ENCODE data around the gene NSL1.
"Not testable (repeated sequence)": the region's sequence is repeated elsewhere in the genome, so short reads cannot be mapped to it uniquely, and the experiment has no call there.

NSL1 gene, protein sequence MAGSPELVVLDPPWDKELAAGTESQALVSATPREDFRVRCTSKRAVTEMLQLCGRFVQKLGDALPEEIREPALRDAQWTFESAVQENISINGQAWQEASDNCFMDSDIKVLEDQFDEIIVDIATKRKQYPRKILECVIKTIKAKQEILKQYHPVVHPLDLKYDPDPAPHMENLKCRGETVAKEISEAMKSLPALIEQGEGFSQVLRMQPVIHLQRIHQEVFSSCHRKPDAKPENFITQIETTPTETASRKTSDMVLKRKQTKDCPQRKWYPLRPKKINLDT

DNA sequence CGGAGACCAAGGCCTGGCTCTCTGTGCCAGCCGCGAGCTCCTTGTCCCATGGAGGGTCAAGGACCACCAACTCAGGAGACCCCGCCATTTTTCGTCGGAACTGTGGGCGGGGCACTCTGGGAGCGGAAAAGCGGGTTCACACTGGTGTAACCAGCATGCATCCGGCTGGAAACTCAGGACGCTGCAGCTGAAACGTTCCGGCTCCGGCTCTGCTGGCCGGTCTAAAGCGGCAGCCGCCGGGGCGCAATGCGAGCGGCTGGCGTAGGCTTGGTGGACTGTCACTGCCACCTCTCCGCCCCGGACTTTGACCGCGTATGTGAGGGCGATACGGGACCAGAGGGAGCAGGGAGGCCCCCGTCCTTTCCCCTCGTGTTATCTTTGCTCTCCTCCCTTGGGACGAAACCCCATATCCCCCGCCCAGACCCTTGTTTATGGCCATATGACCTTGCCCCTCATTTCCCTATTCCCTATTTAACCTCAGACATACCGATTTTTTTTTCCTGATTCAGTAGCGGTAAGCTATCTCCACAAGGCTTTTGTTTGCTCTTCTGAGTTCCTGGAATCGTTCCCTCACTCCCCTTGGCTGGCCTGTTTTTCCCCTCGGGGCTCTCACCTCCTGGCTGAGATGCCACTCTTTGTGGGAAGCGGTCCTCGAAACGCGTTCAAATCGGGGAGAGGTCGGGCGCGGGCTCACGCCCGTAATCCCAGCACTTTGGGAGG, at the start of gene NSL1, which contains the start of gene TATDN3:
NSL1 (minus strand) TSS at position 102 of the 720 bp plus-strand sequence; CDS start at position 88, 14 bp downstream.
TATDN3 (plus strand) TSS at position 219 of the 720 bp plus-strand sequence; CDS start at position 247, 28 bp downstream.
- DNase-seq (ENCODE audit: low spot score), result peak; percentile 81

DNA sequence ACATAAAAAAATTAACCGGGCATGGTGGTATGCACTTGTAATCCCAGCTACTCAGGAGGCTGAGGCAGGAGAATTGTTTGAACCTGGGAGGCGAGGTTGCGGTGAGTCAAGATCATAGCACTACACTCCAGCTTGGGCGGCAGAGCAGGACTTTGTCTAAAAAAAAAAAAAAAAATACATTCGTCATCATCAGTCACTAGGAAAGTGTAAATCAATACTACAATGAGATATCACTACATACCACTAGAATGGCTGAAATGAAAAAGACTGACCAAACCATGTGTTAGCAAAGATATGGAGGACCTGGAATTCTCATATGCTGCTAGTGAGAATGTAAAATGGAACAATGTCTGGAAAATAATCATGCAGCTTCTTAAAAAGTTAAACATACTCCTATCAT, 46.6 kb upstream of the NSL1 start:
- DNase-seq (ENCODE audit: low spot score), result no peak

DNA sequence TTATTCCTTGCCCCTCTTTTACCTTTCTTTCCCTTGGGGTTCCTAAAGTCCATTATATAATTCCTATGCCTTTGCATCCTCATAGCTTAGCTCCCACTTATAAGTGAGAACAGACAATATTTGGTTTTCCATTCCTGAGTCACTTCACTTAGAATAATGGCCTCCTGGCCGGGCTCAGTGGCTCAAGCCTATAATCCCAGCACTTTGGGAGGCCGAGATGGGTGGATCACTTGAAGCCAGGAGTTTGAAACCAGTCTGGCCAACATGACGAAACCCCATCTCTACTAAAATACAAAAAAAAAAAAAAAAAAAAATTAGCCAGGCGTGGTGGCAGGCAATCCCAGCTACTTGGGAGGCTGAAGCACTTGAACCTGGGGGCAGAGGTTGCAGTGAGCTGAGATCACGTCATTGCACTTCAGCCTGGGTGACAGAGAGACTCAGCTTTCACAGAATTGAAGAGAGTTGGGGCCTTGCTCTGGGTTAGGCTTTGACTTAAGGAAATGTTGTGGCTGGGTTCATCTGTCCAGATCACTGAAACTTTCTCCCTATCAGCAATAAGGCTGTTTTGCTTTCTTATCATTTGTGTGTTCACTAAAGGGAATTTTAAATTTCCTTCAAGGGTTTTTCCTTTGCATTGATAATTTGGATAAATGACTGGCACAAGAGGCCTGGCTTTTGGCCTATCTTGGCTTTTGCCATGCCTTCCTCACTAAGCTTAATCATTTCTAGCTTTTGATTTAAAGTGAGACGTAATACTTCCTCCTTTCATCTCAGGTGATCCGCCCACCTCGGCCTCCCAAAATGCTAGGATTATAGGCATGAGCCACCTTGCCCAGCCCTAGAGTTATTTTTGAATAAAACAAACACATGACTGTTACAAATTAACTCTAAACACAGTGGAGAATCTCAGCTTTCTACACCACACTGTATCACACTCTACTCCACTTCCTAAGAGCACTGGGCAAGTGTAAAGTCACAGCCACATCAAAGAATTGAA, 41.9 kb upstream of the NSL1 start:
- DNase-seq (ENCODE audit: low spot score), result not testable (repeated sequence)

DNA sequence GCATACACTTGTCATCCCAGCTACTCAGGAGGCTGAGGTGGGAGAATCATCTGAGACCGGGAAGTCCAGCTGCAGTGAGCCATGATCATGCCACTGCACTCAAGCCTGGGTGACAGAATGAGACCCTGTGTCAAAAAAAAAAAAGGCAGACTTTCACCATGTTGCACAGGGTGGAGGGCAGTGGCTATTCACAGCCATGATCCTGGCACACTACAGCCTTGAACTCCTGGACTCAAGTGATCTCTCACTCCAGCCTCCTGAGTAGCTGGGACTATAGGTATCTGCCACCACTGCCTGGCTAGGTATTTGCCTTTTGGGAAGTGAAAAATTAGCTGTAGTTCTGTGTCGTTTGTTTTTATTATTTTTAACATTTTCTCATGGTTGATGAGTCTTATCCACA, 36.8 kb upstream of the NSL1 start:
- no peak for DNase-seq (ENCODE audit: low spot score)

DNA sequence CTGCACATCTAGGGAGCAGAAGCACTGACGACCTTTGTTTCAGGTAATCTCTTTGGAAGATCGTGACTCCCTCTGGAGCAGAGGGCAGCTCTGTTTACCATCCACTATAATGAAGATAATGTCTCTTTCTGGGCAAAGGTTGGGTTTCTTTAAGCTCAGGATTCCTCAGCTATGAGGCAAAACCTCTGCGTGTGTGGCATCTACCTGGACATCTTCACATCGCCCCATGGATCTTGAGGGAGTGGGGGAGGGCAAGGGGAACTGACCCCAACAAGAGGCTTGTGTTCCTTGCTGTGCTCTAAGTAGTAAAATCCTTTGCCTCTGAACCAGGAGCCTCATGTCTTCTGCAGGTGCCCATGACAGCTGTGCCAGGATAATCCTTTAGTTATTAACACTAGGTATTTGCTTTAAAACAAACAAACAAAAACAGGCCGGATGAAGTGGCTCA, 36.3 kb upstream of the NSL1 start:
- DNase-seq (ENCODE audit: low spot score), result no peak

DNA sequence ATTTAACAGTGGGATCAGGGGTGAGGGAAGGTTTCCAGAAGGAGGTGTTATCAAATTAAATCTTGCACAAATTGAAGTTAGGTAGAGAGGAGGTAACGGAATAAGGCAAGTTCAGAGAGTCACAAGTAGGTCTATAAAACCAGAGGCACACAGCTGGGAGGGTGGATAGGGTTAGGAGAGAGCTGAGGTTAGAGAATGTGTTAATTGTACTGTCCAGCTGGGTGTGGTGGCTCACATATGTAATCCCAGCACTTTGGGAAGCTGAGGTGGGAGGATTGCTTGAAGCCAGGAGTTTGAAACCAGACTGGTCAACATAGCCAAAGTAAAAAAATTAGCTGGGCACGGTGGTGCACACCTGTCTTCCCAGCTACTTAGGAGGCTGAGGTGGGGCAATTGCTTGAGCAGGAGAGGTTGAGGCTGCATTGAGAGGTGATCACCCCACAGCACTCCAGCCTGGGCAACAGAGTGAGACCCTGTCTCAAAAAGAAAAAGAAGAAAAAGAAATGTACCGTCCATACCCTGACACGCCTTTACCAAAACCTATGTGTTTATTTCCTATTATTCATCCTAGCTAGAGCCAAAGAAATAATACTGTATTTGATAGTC, 35.7 kb upstream of the NSL1 start:
- DNase-seq (ENCODE audit: low spot score), result no peak

DNA sequence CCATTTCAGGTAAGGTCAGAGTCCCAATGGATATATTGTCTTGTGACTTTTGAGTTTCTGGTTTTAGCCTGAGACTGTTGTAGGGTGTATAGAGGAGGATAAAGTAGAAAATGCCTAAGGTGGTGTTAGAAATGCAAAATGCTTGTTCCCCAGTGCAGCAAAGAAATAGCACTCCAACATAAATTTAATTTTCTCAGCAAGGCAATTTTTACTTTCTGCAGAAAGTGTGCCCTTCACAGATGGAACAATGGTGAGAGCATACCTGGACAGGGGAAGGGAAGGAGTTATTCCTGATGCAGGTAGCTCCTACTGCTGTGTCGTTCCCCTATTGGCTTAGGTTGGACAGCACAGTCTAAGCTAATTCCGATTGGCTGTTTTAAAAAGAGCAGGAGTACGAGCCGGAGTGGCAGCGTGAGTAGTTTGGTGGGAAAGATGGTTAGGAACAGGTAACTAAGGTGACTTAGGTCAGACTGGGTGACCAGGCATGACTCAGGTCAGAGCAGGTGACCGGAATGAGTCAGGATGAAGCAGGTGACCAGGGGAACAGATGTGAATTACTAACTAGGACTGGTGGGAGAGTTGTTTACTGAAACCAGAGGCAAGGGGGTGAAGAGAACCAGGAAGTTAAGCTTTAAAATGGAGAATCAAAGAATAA, 34.3 kb upstream of the NSL1 start:
- no peak for DNase-seq (ENCODE audit: low spot score)

DNA sequence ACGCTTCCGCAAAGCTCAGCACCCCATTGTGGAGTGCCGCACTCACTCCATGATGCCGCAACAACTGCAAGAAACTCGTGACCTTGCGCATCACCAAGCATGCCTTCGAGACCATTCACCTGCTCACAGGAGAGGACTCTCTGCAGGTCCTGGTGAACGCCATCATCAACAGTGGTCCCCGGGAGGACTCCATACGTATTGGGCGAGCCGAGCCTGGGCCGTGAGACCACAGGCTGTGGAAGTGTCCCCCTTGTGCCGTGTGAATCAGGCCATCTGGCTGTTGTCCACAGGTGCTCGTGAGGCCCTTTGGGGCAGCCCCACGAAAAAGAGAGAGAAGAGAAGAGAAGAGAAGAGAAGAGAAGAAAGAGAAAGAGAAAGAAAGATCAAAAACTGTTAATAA, 32.6 kb upstream of the NSL1 start:
- DNase-seq (ENCODE audit: low spot score), result no peak

DNA sequence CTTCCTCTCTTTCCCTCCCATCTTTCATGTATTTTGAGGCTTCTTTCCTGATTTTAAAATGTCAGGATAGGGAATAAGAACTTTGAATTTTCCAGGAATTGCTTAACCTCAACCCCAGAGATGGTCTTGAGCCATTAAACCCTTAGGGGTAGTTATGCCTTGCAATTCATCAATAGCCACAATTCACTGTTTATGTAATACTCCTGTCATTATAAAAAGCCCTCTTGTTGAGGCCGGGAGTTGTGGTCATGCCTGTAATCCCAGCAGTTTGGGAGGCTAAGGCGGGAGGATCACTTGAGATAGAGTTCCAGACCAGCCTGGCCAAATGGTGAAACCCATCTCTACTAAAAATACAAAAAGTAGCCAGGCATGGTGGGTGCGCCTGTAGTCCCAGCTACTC, 31.4 kb upstream of the NSL1 start:
- no peak for DNase-seq (ENCODE audit: low spot score)

DNA sequence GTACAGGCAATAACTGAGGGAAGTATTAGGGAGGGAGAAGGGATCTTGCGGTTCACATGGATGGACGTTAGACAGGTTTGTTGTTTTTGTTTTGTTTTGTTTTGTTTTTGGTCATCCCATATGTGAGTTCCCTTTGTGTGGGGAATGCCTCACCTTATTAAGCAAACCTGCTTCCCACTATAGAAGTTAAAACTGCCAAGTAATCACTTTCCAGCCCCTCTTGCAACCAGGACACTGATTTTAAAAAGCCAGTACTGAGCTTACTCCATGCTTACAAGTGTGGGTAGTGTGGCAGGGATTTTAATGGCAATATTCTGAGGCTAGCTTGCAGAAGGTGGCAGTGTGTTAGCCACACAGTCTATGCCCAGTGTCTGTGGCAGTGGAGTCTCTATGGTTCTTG, 29.4 kb upstream of the NSL1 start:
- no peak for DNase-seq (ENCODE audit: low spot score)

DNA sequence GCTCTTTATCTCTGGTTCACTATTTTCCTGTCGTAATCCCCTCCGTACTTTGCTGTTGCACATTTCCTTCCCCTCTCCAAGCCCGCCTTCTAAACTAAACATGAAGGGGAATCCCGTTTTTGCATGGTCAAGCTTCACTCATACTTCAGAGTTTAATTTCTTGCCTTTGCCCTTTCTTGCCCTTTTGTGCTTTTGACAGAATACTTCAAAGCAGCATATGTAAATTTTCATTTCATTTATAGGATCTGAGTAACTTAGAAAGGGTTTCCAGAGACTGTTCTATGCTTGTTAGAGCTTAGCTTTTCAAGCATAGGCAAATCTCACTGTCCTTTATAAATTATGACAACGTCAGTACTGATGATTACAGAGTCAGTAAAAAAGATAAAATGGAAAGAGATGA, 28.1 kb upstream of the NSL1 start:
- no peak for DNase-seq (ENCODE audit: low spot score)

DNA sequence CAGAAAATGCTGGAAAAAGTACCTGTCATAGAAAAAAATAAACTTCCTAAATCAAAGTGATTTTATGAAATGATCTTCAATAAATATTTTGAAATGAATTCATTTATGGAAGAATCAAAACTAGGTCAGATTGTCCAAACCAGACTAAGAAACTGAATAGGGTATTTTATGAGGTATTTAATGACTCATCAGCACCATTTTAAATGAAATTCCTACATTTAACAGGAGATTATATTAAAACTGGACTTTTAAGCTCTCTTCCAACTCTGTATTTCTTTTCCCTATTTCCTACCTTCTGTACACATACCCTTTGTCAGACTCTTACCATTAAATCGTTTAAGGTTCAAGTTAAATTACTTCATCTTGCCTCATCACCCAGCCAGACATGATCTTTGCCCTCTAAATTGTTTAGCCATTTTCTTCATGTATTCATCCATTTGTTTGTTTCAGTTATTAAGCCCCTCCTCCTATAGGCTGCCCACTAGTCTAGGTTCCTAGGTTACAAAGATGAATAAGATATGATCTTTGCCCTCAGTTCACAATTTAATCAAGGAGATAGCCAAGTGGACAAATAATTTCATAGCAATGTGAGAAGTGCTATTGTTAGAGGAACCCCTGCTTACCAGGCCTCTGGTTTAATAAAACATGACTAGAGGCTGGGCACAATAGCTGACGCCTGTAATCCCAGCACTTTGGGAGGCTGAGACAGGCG, 25.1 kb upstream of the NSL1 start:
- no peak for DNase-seq (ENCODE audit: low spot score)

DNA sequence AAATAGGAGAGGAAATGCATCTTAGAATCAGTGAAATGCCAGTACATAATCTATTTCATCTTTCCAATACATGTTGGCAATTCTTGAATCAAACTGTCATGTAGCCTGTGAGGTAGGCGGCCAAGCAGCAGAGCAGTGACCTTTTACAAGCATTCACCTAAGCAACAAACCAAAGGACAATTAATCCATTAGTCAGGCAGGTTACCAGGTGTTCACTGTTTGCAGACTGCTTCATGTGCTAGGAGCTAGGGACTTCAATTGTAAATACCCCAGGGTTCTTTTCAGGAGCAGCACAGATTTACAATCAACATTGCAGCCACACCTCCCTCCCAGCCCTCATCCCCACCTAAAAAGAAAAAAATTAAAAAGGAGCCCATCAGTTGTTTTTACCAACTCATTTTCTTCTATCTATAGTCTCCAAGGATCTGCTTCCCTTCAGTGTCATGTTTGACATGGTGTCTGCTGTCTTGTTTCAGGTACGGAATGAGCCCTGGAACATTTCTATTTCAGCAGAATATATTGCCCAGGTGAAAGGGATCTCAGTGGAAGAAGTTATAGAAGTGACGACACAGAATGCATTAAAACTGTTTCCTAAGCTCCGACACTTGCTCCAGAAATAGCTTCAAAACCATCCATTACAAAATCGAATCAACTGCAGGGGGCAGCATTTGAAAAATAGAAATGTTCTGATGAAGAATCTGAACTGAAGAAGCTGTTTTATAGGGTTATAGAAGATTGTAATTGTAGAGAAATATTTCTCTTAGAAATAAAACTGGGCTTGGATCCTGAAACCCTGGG, 23.2 kb upstream of the NSL1 start:
- no peak for DNase-seq (ENCODE audit: low spot score)

DNA sequence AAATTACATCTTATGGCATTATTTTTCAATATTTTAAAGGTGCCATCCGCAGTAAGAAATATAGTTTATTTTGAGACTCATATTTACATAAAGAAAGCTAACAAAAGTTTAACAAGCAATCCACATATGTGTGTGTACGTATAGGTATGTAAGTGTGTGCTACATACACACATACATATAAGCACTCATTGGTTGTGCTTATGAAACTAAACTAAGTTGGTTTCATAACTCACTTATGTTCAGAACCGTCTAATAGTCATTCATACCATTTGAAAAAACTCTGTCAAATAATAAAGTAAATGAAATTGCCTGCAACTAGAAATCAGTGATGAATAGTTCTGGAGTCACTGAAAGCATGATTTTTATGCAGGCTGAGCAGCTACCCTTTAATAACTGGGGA, 14.2 kb upstream of the NSL1 start:
- DNase-seq (ENCODE audit: low spot score), result no peak

DNA sequence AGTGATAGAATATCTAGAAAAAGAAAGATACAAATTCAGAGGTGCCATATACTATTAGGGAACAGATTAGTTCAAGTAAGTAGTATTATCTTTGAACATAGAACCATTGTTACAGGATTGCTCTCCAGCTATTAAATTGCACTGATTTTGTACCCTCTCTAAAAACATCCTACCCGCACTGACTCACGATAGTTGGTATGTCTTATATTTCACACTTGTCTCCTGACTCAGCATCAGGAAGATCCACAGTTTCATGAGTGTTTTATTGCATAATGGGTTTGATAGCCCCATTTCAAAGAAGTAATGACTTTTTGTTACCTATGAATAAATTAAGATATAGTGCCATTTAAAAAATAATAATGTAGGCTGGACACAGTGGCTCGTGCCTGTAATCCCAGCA, 6.1 kb upstream of the NSL1 start:
- no peak for DNase-seq (ENCODE audit: low spot score)

DNA sequence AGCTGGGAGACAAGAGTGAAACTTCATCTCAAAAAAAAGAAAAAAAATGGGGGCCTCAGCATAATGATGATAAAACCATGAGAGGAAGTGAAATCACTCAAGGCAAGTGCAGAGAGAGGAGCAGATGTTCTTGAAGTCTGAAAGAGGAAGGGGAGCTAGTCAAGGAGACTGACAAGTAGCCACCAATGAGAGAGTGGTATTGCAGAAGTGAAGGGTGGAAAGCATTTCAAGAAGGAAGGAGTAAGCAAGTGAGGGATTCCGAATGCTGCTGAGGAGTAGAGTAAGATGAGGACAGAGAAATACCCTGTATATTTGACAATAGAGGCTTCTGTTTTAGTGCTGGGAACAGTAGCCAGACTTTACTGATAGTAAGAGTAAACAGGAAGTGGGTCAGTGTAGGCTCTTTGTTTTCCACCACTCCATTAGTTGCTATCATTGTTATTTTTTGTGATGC, 3.0 kb upstream of the NSL1 start:
- peak; percentile 22 for DNase-seq (ENCODE audit: low spot score)

DNA sequence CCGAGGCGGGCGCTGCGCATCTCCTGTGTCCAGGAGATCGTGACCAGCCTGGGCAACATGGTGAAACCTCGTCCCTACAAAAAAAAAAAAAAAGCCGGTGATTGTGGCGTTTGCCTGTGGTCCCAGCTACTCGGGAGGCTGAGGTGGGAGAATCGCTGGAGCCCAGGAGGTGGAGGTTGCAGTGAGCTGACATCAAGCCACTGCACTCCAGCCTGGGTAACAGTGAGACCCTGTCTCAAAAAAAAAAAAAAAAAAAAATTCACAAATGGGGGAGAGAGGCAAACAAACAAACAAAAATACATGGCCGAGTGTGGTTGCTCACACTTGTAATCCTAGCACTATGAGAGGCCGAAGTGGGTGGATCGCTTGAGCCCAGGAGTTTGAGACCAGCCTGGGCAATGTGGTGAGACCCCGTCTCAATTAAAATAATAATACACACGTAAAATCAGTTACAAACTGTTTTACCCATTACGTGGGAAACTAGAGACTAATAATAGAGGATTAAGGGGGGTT, 875 bp upstream of the NSL1 start:
- no peak for DNase-seq (ENCODE audit: low spot score)

DNA sequence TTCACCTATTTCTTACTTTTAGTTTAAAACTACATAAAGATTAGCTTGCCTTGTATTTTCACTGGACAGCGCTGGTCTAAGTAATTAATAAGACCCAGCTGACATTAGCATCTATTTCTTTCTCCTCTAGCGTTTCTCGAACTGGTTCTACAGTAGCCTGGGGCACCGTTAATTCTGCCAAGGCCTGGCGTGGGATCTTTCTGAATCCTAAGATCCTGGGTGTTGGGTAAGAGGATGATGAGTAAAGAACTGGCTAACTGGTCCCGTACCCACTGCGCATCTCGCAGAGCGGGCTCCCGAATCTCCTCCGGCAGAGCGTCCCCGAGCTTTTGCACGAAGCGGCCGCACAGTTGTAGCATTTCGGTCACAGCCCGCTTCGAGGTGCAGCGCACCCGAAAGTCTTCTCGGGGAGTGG, 309 bp downstream of the NSL1 start:
- no peak for DNase-seq (ENCODE audit: low spot score)

DNA sequence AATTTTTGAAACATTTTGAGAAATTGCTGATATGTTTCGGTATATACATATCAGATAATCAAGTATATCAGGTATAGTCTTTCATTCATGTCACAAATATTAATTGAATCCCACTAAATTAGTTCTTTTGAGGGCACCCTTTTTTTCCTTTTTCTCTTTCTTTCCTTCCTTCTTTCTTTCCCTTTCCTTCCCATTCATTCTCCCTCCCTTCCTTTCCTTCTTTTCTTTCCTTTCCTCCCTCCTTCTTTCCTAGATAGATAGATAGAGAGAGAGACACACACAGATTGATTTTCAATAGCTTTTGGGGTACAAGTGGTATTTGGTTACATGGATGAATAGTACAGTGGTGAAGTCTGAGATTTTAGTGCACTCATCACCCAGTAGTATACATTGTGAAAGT, 5.7 kb downstream of the NSL1 start:
- DNase-seq (ENCODE audit: low spot score), result no peak

DNA sequence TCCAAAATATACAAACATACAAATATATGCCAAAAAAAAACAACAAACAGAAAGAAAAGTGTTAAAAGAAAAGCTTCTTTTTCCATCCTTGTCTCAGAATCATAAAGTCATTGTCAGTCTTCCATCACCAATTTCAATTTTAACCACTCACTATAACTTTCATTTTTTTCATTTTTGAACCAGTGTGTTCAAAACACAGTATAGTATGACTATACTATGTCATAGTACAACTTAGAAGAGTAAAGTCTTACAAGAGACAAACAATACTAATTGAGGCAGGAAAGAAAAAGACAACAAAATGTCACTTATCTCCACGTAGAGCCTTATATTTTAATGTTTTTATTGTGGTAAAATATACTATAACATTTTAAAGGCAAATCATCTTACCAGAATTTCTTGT, 7.6 kb downstream of the NSL1 start:
- no peak for DNase-seq (ENCODE audit: low spot score)
